Fibroblast of villous mesenchyme (primary cell): Measurements from ENCODE around the gene DUSP14. TPM values are rescaled to one million over a fixed set of nuclear protein-coding genes. Genes with fewer than 3 reads are reported as not detected.

Experiments
- DNase-seq: peaks from one replicate; pipeline ENCODE4 v3.0.0-alpha.2; 2010; ENCODE audit warnings: low read depth
- H3K4me3 ChIP-seq: 2 replicates; pipeline ENCODE4 v1.5.1; 2011; ENCODE audit warnings: low read depth, mild to moderate bottlenecking, low read length
- total RNA-seq: library from RNA; depleted of rRNA; stranded (reverse); fragments of >200 nt; gene quantifications from 2 replicates; pipeline ENCODE4 v1.2.3, GENCODE V29; 2012
- TF ChIP-seq, protein P1 (sequence below): IDR thresholded peaks from 2 replicates; pipeline ENCODE4 v1.5.1; 2012; ENCODE audit warnings: low read depth, mild to moderate bottlenecking, low read length; ENCODE audit not compliant: insufficient read depth

DUSP14 gene
- total RNA-seq, 1 donor: 91.5 TPM

DNA sequence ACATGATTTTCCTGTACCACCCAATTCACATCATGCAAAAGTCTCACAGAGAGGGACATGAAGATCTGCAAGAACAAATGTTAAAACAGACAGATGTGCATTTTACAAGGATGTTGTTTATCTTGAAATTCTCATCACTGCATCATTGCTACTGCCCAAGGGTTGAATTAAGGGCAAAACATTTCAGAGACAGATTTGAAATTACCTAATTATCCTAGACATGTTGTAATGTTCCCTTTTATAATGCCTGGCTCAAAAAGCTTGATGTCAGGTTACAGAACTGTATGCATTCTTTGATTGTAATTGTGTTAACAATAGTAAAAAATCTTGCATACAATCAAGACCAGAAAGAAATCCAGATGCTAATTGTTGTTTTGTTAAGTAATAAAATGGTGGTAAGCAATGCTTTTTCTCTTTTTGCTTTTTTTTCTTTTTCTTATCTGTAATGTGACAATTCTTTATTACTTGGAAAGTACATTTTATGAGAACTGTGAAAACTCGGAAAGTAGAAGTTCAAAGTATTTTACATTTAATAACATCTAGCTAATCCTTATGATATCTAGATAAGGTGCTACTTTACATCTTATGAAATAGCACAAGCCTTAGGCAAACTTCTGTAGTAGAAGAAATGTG lies 3.6 kb upstream of the DUSP14 start:
- no peak overlapping the region for H3K4me3 ChIP-seq
- TF ChIP-seq, protein P1, sequence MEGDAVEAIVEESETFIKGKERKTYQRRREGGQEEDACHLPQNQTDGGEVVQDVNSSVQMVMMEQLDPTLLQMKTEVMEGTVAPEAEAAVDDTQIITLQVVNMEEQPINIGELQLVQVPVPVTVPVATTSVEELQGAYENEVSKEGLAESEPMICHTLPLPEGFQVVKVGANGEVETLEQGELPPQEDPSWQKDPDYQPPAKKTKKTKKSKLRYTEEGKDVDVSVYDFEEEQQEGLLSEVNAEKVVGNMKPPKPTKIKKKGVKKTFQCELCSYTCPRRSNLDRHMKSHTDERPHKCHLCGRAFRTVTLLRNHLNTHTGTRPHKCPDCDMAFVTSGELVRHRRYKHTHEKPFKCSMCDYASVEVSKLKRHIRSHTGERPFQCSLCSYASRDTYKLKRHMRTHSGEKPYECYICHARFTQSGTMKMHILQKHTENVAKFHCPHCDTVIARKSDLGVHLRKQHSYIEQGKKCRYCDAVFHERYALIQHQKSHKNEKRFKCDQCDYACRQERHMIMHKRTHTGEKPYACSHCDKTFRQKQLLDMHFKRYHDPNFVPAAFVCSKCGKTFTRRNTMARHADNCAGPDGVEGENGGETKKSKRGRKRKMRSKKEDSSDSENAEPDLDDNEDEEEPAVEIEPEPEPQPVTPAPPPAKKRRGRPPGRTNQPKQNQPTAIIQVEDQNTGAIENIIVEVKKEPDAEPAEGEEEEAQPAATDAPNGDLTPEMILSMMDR: no peak
- peak; percentile 84 for DNase-seq

DNA sequence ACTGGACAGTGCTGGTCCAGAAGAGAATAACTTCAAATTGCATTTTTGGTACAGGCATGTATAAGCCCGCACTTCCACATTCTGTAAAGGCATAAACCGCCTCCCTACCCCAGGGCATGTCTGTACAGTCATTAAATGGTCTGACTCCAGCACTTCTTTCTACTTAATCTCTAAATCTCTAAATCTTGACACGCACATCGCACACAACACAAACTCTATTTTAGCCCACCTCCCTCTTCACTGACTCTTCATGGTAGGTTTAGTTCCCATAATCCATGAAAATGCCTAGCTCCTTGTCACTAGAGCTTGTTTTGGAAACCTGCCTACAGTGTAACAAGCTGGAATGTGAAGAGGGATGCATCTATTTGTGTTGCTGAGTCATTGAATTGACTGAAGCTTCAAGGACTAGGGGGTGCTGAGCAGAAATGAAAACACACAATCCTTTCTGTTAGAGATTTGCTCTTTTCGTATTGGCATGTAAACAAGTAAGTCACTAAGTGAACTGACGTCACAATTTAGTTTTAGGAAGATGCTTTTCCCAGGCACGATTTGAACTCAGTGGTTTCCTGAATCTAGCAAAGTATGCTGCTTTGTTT lies 1.6 kb upstream of the DUSP14 start:
- peak; percentile 97 for DNase-seq
- H3K4me3 ChIP-seq: peak overlapping the region; percentile 83
- TF ChIP-seq, protein P1: no peak

DNA sequence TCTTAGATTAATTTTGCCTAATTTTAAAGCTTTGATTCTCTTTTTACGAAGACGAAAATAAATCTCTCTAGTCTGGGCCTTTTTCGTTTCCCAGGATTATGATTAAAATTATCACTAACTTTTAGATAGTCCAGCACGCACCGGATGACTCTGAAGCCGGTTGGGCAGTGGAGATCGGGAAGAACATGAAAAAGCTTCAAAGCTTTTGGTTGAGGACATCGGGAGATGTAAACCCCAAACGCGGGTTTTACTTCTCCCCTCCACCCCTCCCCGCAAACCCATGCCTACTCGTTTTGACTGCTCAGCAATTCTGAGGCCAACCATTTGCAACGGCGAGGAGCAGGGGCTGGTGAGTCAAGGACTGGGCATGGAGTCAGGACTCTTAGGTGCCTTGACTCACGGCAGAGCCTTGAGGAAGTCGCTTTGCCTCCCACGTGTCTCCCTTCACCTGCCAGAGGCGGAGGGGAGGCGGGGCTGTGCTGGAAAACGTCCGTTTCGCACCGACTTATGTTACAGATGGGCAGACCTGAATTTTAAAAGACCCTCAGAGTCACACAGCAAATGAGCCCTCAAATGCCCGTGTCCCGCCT lies 989 bp upstream of the DUSP14 start:
- peak overlapping the region; percentile 83 for H3K4me3 ChIP-seq
- peak; percentile 93 for DNase-seq
- TF ChIP-seq, protein P1: no peak

DNA sequence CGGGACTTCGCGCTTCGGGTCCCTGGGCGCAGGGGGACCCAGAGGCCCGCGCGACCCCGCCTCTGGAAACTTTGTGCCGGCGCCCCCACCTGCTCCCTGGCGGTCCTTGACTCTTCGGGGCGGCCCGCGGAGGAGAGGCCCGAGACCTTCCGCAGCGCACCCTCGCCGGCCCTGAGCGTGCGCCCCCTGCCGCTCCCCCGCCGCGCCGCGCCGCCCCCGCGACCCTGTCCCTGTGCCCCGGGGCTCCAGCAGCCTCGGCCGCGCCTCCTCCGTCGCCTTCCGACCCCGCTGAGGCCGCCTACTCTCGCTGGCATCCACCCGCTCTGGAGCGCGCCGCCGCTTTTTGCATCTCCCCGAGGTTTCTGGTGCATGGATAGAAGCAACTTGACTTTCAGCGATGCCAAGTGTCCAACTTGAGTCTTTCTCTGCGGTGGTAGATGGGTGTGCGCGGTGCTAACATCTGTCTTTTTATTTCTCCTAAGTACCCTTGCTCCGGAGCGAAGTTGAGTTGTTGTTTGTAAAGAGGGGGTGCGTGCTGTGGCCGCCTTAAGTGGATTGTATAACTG lies 414 bp downstream of the DUSP14 start:
- peak overlapping the region; percentile 83 for H3K4me3 ChIP-seq
- peak; percentile 55 for DNase-seq
- TF ChIP-seq, protein P1: no peak

DNA sequence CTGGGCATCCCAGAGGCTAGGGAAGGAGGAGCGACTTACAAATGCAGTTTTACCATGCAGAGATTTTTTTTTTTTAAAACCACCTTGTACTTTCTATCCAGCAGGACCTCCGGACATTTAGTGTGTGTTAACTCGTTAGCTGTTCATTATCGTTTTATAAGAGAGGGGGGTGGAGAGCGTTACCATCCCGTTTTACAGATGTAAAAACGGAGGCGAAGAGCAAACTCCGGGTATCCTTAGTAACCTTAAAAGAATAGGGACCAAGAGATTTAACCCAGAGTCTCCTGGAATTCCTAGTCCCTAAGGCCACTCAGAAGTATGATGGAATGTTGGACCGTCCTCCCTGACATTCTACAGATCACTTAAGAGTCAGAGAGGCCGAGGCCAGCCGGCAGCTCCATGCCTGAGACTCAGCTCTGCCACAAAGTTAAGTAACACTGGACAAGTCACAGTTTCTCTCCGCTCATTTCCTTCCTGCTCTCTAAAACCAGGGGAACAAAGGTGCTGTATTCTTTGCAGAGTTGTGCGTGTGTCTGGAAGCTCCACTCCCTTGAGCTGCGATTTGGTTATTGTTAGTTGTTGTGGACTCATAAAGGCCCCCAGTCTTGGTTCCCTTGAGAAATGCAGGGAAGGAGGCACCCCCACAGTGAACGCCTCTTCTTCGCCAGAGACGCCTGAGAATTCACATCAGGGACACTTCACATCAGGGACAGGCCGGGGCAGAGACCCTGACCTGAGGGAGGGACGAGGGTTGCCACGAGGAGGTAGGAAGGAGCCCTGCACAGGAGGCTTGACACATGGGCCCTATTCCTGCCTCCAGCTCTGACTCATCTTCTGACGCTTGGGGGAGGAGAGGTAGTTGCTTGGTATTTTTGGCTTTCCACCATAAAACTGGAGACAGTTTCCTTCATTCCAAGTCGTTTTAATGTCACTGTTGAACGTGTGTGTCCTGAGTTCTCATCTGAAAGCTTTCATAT lies 1.2 kb downstream of the DUSP14 start:
- TF ChIP-seq, protein P1: no peak
- peak overlapping the region; percentile 83 for H3K4me3 ChIP-seq
- peak; percentile 92 for DNase-seq

DNA sequence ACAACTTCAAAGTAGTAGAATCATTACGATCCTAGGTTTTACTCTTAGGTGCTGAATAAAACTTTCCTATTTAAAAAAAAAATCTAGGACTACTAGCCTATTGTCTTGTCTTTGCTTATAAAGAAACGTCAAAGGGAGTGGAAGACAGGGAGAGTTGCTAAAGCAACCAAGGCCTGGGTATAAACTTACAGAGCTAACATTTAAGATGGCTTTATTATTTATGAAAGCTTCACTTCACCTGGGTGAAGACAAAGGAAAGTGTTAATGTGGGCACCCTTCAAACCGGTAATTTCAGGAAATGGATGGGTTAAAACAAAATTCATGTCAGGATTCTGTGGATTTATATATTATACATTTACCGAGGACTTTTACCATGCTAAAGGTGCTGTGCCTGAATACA lies 2.5 kb downstream of the DUSP14 start:
- H3K4me3 ChIP-seq: peak overlapping the region; percentile 83
- DNase-seq: no peak
- TF ChIP-seq, protein P1: no peak
